Transverse colon (tissue), 3 donors: Measurements from ENCODE around the gene CDK11B.

Experiments used
- POLR2A ChIP-seq: fragments of 450-650 bp; IDR thresholded peaks from one replicate; pipeline ENCODE4 v1.6.1; 2016; ENCODE audit warnings: antibody characterized with exemption, mild to moderate bottlenecking, moderate library complexity
- TF ChIP-seq, protein P1 (sequence below), 5 experiments: fragments of 200-600 bp in 3 of 5; fragments of 450-650 bp in 2 of 5; sonication (generic) in 3 of 5; IDR thresholded peaks; 1 replicate in 2 of 5; 2 replicates in 3 of 5; pipeline ENCODE4 v1.5.1; 2016 to 2017; ENCODE audit warnings: antibody characterized with exemption in 5 of 5, inconsistent platforms in 3 of 5, mild to moderate bottlenecking in 2 of 5, moderate library complexity in 1 of 5

DNA sequence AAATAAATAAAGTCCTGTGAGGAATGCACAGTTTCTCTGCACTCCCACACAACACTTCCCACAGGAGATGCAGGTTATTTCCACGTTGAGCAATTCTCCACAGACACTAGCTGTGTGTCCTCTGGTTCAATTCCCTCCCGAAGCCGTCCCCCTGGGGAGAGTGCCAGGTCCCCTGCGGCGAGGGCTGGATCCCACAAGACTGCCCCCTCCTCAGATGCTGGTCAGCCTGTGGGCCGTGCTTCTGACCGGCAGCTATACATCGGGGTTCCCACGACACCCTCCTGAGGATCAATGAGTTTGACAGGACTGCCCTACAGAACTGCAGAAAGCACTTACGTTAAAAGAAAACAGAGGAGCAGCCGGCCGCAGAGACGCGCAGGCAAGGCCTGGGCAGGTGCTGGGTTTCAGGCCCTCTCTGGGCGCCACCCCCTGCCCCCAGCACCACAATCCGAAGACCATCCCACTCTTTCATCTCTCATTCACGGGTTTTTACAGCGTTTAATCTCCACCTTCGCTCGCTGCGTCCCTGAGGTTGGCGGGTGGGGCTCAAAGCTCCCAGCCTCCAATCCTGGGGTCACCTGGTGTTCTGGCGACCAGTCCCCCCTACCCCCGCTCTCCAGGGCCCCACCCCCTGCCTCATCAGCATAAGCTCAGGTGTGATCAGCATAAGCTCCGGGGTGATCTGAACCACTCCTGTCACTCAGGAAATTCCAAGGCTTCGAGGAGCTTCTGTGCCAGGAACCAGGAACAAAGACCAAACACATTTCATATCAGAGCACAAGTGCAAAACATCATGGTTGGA, 24.5 kb upstream of the CDK11B start:
- TF ChIP-seq, protein P1, sequence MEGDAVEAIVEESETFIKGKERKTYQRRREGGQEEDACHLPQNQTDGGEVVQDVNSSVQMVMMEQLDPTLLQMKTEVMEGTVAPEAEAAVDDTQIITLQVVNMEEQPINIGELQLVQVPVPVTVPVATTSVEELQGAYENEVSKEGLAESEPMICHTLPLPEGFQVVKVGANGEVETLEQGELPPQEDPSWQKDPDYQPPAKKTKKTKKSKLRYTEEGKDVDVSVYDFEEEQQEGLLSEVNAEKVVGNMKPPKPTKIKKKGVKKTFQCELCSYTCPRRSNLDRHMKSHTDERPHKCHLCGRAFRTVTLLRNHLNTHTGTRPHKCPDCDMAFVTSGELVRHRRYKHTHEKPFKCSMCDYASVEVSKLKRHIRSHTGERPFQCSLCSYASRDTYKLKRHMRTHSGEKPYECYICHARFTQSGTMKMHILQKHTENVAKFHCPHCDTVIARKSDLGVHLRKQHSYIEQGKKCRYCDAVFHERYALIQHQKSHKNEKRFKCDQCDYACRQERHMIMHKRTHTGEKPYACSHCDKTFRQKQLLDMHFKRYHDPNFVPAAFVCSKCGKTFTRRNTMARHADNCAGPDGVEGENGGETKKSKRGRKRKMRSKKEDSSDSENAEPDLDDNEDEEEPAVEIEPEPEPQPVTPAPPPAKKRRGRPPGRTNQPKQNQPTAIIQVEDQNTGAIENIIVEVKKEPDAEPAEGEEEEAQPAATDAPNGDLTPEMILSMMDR (IDR thresholded peaks at IDR 0.05) = no peak
- no peak for TF ChIP-seq POLR2A
